Choroid plexus epithelial cell (primary cell): Measurements from ENCODE around the gene ERGIC3.

Source experiments
- DNase-seq: peaks from one replicate; pipeline ENCODE4 v3.0.0-alpha.2; 2010; ENCODE audit warnings: low read depth
- H3K4me3 ChIP-seq: 2 replicates; pipeline ENCODE4 v1.5.1; 2011; ENCODE audit warnings: low read depth, mild to moderate bottlenecking, control low read depth, low read length, moderate library complexity
- TF ChIP-seq, protein P1 (sequence below): conservative IDR thresholded peaks from 2 replicates; pipeline ENCODE4 v1.5.1; 2011; ENCODE audit warnings: low read depth, mild to moderate bottlenecking, control low read depth, inconsistent platforms, low read length, moderate library complexity

Gene ERGIC3

DNA sequence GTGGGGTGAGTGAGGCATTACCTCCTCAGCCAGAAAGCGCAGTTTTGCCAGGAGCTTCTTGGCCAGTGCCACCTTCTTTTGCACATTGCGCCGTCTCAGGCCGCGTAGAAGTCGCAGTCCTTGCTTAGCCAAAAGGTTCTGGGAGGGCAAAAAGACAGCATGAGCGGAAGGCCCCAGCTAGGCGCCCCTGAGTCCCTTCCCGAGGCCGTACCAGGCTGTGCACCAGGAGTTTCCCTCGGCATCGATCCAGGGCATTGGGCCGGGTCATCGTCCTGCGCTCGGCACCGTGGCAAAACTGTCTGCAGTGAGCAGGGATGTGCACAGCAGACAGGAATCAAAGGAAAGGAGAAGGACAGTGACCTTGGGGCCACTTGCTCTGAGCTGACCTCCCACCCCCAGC is 53.6 kb downstream of the ERGIC3 start:
- H3K4me3 ChIP-seq, result no peak overlapping the region
- TF ChIP-seq, protein P1, sequence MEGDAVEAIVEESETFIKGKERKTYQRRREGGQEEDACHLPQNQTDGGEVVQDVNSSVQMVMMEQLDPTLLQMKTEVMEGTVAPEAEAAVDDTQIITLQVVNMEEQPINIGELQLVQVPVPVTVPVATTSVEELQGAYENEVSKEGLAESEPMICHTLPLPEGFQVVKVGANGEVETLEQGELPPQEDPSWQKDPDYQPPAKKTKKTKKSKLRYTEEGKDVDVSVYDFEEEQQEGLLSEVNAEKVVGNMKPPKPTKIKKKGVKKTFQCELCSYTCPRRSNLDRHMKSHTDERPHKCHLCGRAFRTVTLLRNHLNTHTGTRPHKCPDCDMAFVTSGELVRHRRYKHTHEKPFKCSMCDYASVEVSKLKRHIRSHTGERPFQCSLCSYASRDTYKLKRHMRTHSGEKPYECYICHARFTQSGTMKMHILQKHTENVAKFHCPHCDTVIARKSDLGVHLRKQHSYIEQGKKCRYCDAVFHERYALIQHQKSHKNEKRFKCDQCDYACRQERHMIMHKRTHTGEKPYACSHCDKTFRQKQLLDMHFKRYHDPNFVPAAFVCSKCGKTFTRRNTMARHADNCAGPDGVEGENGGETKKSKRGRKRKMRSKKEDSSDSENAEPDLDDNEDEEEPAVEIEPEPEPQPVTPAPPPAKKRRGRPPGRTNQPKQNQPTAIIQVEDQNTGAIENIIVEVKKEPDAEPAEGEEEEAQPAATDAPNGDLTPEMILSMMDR, result no peak
- DNase-seq, result no peak

DNA sequence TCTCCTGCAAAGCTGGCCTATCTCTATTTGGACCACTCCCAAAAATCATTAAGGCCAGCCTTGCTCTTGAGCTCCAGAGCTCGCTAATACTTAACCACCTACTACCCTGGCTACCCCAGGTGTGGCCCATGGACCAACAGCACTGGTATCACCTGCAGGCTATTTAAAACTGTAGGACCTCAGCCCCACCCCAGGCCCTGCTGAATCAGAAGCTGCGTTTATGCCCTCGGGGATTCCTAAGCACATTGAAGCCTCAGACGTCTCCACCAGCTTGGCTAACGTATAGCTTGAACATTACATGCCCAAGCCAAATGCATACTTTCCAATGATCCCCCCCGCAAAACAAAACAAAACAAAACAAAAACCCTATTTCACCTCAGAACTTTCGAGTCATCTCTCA is 54.0 kb downstream of the ERGIC3 start:
- H3K4me3 ChIP-seq, result no peak overlapping the region
- TF ChIP-seq, protein P1, result no peak
- no peak for DNase-seq

- TF ChIP-seq, protein P1, result no peak
- H3K4me3 ChIP-seq, result no peak overlapping the region
- DNase-seq, result no peak
Measured at GRCh38 chr20:35597186-35597585, 55.3 kb downstream of the ERGIC3 start.

DNA sequence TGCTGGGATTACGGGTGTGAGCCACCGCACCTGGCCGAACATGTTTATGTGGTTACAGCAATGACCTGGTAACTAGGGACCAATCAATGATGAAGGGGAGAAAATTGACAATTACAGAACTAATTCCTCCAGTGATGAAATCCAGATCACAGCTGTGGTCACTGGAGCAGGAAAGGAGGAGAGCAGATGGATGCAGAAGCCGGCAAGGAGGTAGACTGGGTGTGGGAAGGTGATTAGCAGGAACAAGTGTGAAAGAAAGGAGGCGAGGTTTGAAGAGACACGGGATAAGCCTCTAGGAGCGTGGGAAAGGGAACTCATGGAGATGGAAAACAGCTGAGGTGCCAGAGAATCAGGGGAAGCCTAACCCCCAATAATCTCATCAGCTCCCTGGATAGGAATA is 56.6 kb downstream of the ERGIC3 start:
- TF ChIP-seq, protein P1, result no peak
- no peak overlapping the region for H3K4me3 ChIP-seq
- DNase-seq, result no peak

GRCh38 chr20:35598899-35599775 is 57.3 kb downstream of the ERGIC3 start:
- TF ChIP-seq, protein P1, result no peak
- DNase-seq, result no peak
- H3K4me3 ChIP-seq, result no peak overlapping the region

DNA sequence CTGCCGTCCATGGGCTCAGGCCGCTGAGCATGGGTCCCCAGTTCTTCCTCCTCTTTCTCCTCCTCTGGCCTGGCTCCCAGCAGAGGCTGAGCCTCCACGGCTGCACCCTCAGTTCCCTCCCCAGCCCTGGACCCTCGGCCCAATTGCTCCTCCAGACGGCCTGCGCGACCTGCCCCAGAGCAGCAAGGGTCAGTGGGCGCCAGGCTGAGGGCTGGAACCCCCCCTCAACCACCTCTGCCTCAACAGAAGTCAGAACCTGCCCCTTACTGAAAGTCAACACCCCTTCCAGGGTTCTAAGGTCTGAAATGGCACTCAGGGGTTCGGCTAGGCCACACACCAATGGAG is 57.9 kb downstream of the ERGIC3 start:
- no peak for DNase-seq
- TF ChIP-seq, protein P1, result no peak

More for the DNA sequence above, 57.9 kb downstream of the ERGIC3 start:
- no peak overlapping the region for H3K4me3 ChIP-seq
